Smooth muscle cell (in vitro differentiated cells): ENCODE data around the gene C11orf86. TPM values are rescaled to one million over a fixed set of nuclear protein-coding genes. Genes with fewer than 3 reads are reported as not detected.

Source experiments
- DNase-seq: peaks from one replicate; lab custom pipeline; 2025; ENCODE audit not compliant: unreplicated experiment; lab: John Stamatoyannopoulos, UW
- H2AFZ ChIP-seq: fragments of 200-600 bp; sonication (generic); 2 replicates; pipeline ENCODE4 v1.6.0; 2016; ENCODE audit warnings: antibody characterized with exemption, low read depth, mild to moderate bottlenecking
- H3F3A ChIP-seq: fragments of 200-600 bp; sonication (generic); 2 replicates; pipeline ENCODE4 v1.6.0; 2017; ENCODE audit warnings: antibody characterized with exemption, low read depth
- H3K27ac ChIP-seq: fragments of 200-600 bp; sonication (generic); 2 replicates; pipeline ENCODE4 v1.5.1; 2016; ENCODE audit warnings: low read depth, mild to moderate bottlenecking
- H3K27me3 ChIP-seq: fragments of 200-600 bp; sonication (generic); 2 replicates; pipeline ENCODE4 v1.6.1; 2016; ENCODE audit warnings: low read depth, mild to moderate bottlenecking
- H3K36me3 ChIP-seq: fragments of 200-600 bp; sonication (generic); 2 replicates; pipeline ENCODE4 v1.5.1; 2016; ENCODE audit warnings: low read depth
- H3K4me1 ChIP-seq: fragments of 200-600 bp; sonication (generic); 2 replicates; pipeline ENCODE4 v1.5.1; 2016; ENCODE audit warnings: low read depth
- H3K4me2 ChIP-seq: fragments of 200-600 bp; sonication (generic); 2 replicates; pipeline ENCODE4 v1.6.0; 2016; ENCODE audit warnings: mild to moderate bottlenecking
- H3K4me3 ChIP-seq: fragments of 200-600 bp; sonication (generic); 2 replicates; pipeline ENCODE4 v1.5.1; 2016; ENCODE audit warnings: mild to moderate bottlenecking
- H3K79me2 ChIP-seq: fragments of 200-600 bp; sonication (generic); 2 replicates; pipeline ENCODE4 v1.6.0; 2016; ENCODE audit warnings: low read depth, mild to moderate bottlenecking
- H3K9ac ChIP-seq: fragments of 200-600 bp; sonication (generic); 2 replicates; pipeline ENCODE4 v1.6.0; 2016; ENCODE audit warnings: low read depth
- H3K9me3 ChIP-seq: fragments of 200-600 bp; sonication (generic); replicated peaks from 2 replicates; pipeline ENCODE4 v1.5.1; 2016; ENCODE audit warnings: low read depth
- H4K20me1 ChIP-seq: fragments of 200-600 bp; sonication (generic); 2 replicates; pipeline ENCODE4 v1.6.0; 2016; ENCODE audit warnings: low read depth
- CTCF ChIP-seq: fragments of 200-600 bp; sonication (generic); IDR thresholded peaks from 2 replicates; pipeline ENCODE4 v1.5.1; 2017; ENCODE audit warnings: borderline replicate concordance, mild to moderate bottlenecking, antibody characterized with exemption; ENCODE audit not compliant: insufficient read depth, poor library complexity, severe bottlenecking
- WGBS: methylation state at CpG from one replicate; pipeline ENCODE4 v1.1.7; 2016; ENCODE audit warnings: low lambda C conversion rate; 5-methylcytosine and 5-hydroxymethylcytosine counted together
- polyA plus RNA-seq: library from polyadenylated mRNA; unstranded; fragments of >200 nt; fragmentation: Nextera tagmentation; extraction: Ambion mirVana; gene quantifications from 2 replicates; pipeline ENCODE4 v1.2.1, GENCODE V29; 2016
- total RNA-seq: library from RNA; depleted of rRNA; stranded (reverse); fragments of >200 nt; gene quantifications from 2 replicates; pipeline ENCODE4 v1.2.3, GENCODE V29; 2014

C11orf86 gene
- total and polyA plus RNA-seq, 2 experiments from 2014 or later = not detected

- Histone ChIP-seq H4K20me1 (no peaks in the 10 kb centered on the region), H3K4me1 (peaks cover 11% of the 10 kb centered on the region), H3K27ac (peak overlapping the region; percentile 61), H3K9me3 (no peaks in the 10 kb centered on the region), H3K79me2 (no peaks in the 10 kb centered on the region), H3K9ac (no peak overlapping the region), H3K4me2 (peak overlapping the region; percentile 66), H3K36me3 (no peaks in the 10 kb centered on the region), H3K27me3 (no peaks in the 10 kb centered on the region), H3F3A (peaks cover 14% of the 10 kb centered on the region), H3K4me3 (no peak overlapping the region), H2AFZ (no peak overlapping the region)
- TF ChIP-seq CTCF = no peak
- 28% methylated on average over 13 of the region's 13 CpGs for WGBS
- no peak for DNase-seq
Measured at GRCh38 chr11:66953081-66953833, 21.8 kb upstream of the C11orf86 start.

GRCh38 chr11:66956689-66957290 is 18.3 kb upstream of the C11orf86 start:
- 32% methylated on average over 7 of the region's 7 CpGs for WGBS
- Histone ChIP-seq H3K27ac (peak overlapping the region; percentile 48), H3K9me3 (no peaks in the 10 kb centered on the region), H3K4me1 (peaks cover 18% of the 10 kb centered on the region), H3K4me3 (no peak overlapping the region), H4K20me1 (no peaks in the 10 kb centered on the region), H3K36me3 (no peaks in the 10 kb centered on the region), H3K79me2 (no peaks in the 10 kb centered on the region), H3K27me3 (no peaks in the 10 kb centered on the region), H3F3A (peaks cover 15% of the 10 kb centered on the region), H3K9ac (no peak overlapping the region), H3K4me2 (peak overlapping the region; percentile 84), H2AFZ (no peak overlapping the region)
- TF ChIP-seq CTCF = no peak
- DNase-seq = no peak

GRCh38 chr11:66957971-66958231 is 17.2 kb upstream of the C11orf86 start:
- Histone ChIP-seq H3K27ac (peak overlapping the region; percentile 68), H4K20me1 (no peaks in the 10 kb centered on the region), H3K4me1 (peaks cover 18% of the 10 kb centered on the region), H3K9ac (no peak overlapping the region), H3K4me3 (peak overlapping the region; percentile 67), H3K79me2 (no peaks in the 10 kb centered on the region), H3K27me3 (no peaks in the 10 kb centered on the region), H2AFZ (no peak overlapping the region), H3K36me3 (no peaks in the 10 kb centered on the region), H3F3A (peaks cover 15% of the 10 kb centered on the region), H3K9me3 (no peaks in the 10 kb centered on the region), H3K4me2 (peak overlapping the region; percentile 84)
- no peak for TF ChIP-seq CTCF
- 0% methylated on average over 23 of the region's 40 CpGs for WGBS
- DNase-seq = no peak
